T-helper 22 cell (primary cell): ENCODE measurements around the gene SNCB.

ENCODE experiments used
- DNase-seq: peaks from one replicate; pipeline ENCODE4 v3.0.0-alpha.2; 2020; ENCODE audit warnings: low read depth

The SNCB gene

DNA sequence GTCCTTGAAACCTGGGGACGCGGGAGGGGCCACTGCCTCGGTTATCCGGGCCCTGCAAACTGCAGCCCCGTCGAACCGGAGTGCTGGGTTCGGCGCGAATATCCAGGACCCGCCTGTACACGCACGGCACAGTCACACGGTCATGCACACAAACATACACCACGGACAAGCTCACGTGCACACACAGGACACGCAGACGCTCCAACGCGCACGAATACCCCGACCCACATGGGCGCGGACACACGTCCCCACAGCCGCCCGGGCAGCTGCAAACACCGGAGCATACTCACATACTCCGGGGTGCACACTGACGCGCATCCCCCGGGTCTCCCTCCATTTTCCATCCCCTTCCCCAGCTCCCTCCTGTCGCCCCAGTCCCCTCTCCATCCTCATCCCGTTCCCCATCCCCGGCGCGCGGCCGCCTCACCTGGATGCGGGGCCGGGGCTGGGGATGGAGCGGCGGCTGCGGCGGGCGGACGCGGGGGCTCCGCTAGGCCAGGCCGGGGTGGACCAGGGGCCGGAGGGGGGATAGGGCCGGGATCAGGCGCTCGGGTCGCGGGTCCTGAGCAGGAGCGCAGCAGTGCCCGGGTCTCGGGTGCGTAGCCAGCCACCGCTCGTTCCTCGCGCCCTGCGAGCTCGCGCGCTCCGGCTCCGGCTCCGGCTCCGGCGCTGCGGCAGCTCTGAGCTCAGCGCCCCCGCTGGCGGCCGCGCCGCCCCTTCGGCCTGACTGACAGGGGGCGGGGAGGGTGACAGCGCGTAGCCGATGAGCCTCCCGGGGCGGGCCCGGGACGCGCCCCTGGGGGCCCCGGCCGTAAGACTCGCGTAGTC is at the start of gene SNCB, which contains the start of gene EIF4E1B:
Gene SNCB, minus strand, starts transcription at position 682 of the 828 bp plus-strand sequence. CDS start 880 bp downstream, outside the sequence.
Gene EIF4E1B, plus strand, starts transcription at position 823 of the 828 bp plus-strand sequence. CDS start 12,113 bp downstream, outside the sequence.
- no peak for DNase-seq

DNA sequence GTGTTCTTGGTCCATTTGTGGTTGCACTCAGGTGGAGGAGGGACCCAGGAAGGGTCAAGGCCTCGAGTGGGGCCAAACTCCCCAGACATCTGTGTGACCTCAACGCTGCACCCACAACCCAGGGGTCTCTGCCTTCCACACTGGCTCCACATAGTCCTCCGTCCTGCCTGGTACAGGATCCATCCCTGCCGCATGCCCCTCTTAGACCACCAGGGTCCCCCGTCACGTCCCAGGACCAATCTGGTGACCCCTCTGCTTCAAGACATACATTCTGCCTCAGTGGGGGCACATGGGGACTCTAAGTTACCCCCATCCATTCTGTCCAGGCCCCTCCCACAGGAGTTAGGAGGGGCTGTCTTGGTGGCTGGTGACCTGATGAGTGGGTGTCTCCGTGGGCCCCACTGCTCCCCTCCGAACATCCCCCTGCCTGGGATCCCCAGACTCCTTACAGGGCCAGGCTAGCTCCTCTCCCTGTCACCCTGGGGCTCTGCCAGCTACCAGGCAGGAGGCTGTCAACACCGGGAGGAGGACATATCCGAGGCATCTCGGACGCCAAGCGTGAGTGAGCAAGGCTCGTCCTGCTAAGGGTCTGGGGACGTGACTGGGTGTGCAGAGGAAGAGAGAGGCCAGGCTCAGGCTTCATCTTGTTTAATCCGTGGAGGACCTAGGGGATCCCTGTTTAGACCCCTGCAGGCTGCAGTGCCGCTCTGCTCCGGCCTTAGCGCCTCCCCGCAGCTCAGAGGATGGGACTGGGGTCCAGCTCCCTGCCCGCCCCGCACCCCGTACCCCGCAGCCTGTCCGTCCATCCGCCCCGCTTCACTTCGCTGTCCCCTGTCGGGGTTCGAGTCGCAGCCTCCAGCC is 49.3 kb upstream of the SNCB start:
- DNase-seq, result no peak

DNA sequence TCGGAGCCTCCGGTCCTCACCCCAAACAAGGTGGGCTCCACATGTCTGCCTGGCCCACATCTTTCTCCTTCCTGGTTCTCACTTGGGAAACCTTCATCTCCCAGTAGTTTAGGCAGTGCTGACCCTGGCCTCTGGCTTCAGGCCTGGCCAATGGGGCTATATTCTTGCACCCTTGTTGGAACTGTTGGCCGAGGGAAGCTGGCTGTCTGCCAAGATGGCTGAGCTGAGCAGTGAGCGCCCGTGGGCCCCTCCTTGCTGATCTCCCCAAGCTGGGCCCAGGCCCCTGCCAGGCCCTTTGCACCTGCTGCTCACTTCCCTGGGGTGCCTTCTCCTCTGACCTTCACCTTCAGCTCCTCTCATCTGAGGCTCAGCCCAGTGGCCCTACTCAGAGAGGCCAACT is 48.2 kb upstream of the SNCB start:
- no peak for DNase-seq

DNA sequence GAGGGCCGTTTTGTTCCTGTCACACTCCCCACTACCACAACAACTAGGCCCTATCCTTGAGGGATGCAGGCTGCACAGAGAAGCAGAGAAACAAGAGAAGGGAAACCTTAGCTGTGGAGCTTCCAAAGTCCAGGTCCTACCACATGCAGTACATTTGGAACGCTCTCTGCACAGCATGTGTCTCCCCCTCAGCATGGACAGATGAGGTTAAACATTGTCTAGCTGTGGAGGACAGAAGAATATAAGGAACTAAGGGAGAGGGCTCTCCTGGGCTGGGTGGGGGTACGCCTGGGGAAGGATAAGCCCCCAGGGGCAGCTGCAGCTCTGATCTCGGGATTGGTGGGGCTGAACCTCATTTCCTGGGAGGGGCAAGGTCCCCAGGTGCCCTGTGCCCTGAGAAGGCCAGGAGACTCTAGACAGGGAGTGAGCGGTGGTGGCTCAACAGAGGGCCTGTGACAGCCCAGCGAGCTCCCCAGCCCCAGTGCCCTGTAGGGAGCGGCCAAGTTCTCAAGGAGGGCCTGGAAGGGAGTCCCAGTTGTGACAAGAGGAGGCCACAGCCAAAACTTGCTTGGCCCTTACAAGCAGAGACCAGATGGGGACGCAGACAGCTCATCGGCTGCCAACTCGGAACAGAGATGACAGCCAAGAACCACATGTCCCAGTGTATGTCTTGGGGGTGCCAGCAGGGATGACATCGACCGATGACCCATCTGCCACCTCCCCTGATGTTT is 47.0 kb upstream of the SNCB start:
- no peak for DNase-seq

DNA sequence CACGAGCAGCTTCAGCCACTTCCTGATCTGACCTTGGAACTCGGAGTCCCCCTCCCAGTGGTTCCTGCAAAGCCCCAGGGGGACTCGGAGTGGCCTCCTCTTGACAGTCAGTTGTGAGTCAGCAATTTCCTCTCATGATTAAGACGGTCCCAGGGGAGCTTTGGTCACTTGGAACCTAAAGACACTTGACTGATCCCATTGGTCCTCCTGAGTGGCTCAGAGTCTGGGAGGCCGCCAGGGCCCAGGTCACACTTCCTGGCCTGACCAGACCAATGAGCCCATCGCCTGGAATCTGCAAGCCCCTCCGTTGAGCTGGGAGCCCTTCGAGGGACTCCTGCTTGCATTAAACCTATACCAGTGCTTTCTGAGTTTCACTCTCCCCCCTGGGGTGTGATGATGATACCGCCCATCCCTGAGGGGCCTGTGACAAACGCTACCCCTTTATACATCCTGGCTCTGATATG is 46.1 kb upstream of the SNCB start:
- DNase-seq, result no peak

DNA sequence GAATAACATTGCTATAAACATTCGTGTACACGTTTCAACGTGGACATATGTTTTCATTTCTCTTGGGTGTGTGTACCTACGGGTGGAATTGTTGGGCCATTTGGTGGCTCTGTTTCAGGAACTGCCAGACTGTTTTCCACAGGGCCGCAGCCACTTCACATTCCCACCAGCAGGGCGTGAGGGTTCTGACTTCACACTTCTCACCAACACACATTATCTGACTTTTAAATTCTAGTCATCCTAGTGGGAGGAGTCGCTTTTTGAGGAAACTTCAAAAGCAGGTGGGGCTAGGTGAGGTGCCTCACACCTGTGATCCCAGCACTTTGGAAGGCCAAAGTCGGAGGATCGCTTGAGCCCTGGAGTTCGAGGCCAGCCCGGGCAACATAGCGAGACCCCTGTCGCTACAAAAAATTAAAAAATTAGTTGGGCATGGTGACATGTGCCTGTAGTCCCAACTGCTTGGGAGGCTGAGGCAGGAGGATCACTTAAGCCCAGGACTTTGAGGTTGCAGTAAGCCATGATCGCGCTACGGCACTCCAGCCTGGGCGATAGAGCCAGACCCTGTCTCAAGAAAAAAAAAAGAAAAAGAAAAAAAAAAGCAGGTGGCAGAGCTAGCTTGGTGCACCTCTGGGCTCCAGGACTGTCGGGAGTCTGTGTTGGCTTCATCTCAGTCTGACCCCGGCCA is 45.5 kb upstream of the SNCB start:
- no peak for DNase-seq

DNA sequence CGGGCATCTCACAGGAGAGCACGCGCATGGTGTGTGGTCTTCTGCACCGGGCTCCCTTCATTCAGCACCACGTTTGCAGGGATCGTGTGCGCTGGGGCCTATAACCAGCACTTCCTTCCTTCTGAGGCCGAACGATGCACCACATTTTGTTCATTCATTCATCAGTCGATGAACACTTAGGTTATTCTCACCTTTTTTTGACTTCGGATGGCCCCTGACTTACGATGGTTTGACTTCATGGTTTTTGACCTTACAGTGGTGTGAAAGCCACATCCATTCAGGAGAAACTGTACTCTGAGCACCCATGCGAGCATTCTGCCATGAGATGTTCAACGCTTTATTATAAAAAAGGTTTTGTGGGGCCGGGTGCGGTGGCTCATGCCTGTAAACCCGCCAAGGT is 44.5 kb upstream of the SNCB start:
- no peak for DNase-seq

DNA sequence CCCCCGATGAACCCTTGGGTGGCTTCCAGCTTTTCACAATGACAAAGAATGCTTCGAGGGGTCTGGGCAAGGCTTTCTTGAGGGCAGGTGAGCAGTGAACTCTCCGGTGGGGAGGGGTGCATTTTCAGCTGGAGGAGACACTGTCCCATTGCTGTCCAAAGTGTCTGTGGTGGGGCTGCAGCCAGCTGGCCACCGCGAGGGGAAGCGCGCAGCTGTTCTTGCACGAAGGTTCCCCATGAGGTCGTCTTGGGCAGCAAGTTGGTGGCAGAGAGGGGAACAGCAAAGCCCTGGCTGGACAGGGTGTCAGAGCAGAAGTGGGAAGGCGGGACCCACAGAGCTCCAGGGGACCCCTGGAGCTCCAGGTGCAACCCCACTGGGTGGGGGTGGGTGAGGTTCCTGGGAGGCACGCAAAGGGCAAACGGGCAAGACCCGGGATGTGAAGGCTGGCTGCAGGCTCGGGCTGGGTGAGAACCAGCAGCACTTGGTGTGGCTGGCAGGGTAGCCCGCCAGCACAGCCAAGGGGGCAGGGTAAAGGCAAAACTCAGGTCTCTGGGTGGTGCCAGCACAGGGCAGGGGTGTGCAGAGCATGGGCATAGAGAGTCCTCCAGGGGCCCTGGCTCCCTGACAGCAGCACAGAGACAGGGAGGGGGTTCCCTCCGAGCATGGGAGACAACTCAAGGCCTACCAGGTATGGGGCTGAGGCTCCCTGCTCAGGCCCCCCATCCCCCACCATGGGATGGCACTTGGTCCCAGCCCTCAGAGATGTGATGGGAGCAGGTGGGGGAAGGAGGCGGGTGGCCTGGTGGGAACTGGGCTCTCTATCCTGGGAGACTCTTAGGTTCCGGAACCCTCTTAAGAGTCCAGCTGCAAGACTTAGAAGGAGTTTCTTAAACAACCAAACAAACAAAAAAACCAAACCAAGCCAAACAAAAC is 43.6 kb upstream of the SNCB start:
- DNase-seq, result no peak

DNA sequence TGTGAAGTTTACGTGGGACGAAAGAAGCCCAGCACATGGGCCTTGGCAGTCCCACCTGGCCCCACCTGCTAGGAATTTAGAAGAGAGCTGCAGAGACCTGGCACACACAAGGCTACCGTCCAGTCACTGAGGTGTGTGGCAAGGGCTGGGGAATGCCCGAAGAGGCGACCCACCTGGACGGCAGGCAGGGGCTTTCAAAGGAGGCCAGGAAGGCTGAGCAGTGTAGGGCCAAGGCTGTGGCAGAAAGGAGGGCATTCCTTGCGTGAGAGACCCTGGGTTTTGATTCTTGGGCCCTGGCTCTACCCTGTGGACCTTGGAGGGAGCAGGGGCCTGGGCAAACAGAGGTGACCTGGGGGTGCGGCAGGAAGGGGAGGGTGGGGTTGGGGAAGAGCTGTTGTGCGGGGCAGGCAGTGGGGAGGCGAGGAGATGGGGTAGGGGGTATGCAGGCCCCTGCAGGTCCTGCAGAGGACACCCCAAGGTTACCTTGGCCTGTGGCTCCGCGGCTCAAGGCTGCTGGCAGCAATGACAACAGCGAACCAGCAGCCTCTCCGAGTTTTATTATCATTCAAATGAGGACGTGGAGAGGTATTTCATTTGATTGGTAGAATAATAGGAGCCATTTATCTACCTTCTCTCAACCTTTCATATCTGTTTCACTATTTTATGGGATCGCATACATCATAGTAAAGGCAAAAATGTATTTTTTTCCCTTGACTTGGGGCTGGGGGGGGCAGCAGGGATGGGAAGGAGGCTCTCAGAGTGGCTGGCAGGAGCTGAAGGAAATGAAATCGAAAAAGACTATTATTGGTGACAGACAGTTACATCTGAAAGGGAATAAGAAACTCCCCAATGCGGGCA is 41.8 kb upstream of the SNCB start:
- no peak for DNase-seq

DNA sequence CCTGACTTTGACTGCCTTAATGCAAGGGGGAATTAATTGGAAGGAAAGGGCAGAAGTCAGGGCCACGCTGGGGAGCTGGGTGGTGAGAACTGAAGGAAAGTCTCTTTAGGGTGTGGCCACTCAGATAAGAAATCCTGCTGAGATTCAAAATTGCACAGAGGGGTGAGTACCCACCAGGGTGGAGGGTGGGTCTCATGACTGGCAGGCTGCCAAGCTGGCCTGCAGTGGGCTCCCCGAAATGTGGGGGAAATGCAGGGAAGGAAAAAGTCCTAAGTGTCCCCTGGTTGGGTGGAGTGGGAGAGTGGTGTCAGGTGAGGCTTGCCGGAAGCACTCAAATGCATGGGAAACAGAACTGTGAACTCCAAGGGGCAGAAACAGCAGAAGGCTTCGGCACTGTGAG is 41.1 kb upstream of the SNCB start:
- DNase-seq, result no peak

DNA sequence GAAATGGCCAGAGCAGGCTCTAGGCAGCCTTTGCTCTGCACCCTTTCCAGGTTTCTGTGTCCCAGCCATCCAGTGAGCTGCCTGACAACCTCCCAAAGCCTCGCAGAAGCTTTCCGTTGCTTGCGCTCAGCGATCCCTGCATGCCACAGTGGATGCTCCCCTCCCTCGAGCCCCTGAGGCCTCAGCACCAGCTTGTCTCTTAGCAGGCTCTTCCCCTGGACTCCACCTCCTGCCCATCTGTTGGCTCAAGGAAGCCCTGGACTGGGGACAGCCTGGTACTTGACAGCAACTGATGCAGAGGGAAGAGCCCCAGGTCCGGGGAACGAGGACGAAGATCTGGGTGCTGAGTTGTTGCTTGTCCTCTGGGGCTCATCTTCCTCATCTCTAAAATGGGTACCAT is 40.1 kb upstream of the SNCB start:
- DNase-seq, result no peak

DNA sequence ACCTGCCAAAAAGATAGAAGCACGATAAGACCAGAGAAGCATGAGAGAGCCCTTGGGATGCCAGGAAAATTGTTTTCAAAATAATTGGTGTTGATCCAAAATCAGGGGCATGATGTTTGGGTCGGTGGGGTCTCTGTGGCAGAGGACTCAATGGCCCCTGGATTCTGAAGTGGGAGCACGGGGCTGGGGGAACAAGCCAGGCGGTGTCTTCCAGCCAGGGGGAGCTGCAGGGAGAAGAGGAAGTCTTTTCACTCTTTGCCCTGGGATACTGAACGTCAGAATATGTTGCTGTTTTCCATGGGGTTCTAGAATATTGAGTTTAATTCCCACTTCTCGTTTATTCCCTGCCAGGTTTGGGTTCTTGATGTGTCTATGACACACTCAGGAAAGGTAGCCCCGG is 37.3 kb upstream of the SNCB start:
- no peak for DNase-seq

DNA sequence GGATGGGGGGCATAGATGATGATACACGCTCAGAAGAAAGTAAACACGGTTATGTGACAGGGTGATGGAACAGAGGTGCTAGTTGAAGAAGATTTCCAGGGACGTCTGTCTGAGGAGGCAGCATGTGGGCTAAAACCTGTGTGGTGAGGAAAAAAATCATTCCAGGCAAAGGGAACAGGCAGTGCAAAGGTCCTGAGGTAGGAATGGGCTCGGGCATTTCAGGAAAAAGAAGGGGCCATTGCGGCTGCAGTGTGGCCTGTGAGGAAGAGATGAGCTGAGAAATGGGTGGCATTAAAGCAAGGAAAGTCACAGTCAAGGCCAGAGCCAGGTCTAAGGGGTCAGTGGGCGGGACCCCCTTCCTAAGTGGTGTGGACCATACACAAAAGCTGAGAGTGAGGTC is 35.2 kb upstream of the SNCB start:
- no peak for DNase-seq

DNA sequence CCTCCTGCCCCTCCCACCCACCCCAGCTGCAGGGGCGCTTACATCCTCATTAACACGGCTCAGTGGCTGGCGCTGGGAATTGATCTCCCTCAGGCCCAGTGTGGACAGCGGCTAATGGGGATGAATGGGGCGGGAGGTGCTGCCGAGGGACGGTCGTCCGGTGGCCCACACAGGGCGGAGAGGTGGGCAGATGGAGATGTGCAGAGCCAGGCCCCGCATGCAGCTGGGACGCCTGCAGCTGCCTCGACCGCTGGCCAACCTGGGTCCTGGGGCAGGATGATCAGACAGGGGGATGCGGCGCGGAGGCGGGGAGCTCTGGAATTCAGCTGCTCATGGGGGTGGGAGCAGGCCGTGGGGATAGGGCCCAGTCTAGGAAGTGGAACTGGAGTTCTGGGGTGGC is 34.6 kb upstream of the SNCB start:
- DNase-seq, result no peak

DNA sequence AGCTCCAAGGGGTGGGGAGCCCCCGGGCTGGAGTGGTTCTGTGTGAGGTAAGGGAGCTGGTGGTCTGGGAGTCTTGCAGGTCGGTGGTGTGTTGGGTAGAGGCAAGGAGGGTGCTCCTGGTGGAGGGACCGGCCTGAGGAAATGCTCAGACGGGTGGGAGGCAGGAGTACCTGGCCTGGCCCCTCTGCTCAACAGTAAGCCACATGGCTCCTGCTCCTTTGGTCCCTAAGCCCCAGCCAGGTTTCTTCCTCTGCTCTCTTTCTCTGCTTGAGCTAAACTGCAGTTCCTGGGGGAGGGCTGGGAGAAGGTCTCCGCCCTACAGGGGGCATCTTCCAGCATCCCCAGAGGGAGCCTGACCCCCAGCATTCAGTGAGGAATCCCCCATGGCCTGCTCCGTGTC is 34.1 kb upstream of the SNCB start:
- DNase-seq, result no peak

DNA sequence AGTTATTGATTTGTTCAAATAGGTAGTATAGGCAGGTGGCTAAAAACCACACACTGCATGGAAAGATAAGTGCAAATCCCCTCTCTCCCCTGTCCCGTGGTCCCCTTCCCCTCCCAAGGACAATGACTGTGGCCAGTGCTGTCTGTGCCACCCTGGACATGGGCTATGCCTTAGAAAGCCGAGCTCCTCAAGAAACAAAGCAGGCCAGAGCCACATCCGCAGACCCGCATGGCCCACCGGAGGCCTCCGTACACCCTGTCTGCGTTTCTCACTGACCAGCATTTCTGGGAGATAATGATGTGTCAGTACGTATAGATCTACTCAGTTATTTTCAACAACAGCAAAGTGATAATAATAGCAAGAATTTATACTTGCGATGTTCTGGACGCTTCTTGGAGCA is 33.2 kb upstream of the SNCB start:
- no peak for DNase-seq

DNA sequence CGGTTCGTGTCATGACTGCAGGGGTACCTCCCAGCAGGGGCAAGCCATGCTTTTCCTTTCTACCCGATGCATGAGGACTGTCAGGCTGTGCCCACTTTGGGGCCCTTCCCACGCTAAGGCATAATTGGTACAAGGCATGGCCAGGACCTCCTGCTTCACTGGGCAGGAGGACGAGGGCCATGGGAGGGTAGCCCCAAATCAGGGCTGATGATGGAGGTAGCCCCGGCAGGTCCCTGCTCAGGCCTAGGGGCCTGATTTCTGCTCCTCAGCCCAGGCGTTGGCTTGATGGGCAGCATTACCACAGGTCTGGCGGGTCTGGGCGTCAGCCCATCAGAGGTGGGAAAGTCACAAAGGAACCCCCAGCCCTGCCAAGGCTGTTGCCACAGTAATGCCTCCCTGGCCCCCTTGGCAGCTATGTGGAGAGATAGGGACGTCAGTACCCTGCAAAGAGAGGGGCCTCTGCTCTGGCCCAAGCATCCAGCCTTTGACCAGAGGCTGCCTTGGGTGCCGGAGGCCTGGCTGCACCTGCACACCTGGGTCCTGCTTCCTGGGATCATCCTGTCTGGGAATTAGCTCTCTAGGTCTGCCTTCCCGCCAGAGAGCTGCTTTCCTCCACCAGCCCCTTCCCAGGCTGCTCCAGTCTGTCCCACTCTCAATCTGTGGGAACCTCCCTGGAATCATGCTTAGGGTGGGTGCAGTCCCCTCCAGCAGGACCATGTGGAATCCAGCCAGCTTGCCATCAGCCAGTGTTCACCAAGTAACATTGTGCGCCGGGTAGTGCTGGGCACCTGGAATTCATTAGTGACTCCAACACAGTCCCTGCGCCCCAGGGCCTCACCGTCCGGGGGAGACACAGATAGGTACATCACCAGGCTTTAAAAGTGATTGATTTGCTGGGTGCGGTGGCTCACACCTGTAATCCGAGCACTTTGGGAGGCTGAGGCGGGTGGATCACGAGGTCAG is 32.3 kb upstream of the SNCB start:
- DNase-seq, result no peak

DNA sequence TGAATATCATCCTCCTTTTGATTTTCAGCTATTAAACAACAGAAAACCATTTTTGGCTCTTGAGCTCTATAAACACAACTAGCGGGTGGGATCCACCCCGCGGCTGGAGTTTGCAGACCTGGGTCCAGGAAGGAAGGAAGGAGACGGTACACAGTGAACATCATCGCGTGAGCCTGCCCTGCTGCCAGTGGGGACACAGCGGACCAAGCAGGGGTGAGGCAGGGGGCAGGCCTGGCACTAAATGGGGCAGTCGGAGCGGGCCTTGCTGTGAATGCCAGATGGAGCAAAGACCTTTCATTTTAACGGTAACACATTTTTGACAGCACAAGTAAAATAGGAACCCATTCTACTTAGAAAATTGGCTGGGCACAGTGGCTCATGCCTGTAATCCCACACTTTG is 31.3 kb upstream of the SNCB start:
- no peak for DNase-seq
